NK-92 (cell line): ENCODE data around the gene ANKRD2.
"Not testable (repeated sequence)": the region's sequence is repeated elsewhere in the genome, so short reads cannot be mapped to it uniquely, and the experiment has no call there.

ENCODE experiments used
- DNase-seq: peaks from one replicate; lab custom pipeline; 2025; ENCODE audit not compliant: unreplicated experiment; lab: John Stamatoyannopoulos, UW

The ANKRD2 gene

DNA sequence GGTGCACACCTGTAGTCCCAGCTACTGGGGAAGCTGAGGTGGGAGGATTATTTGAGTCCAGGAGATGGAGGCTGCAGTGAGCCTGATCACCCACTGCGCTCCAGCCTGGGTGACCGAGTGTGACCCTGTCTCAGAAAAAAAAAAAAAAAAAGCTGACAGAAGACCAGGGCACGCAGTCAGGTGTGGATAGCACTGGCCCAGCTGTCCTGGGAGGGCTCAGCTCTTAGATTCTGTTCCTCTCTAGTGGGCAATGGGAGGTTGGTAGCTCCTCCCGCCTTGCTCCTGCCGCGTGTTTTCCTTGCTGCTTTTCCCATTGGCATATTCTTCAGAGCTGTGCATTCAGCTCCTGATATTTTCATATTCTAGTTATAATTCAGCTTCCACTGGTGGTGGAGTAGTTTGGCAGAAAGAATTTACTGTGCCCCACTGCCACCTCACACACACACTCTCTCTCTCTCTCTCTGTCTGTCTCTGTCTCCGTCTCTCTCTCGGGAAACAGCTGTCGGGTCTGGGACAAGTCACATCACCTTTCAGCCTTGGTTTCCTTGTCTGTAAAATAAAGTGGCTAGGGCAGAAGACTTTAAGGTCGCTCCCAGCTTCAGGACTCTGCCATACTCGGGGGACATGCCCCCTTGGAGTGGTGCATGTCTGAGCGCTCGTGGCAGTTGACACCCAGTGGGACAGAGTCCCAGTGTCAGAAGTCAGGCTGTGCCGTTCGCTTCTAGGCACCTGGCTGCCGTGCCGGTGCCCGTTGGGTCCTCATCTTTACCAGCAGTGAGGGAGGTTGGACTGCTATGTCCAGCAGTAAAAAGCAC lies 25.9 kb upstream of the ANKRD2 start:
- DNase-seq: no peak

DNA sequence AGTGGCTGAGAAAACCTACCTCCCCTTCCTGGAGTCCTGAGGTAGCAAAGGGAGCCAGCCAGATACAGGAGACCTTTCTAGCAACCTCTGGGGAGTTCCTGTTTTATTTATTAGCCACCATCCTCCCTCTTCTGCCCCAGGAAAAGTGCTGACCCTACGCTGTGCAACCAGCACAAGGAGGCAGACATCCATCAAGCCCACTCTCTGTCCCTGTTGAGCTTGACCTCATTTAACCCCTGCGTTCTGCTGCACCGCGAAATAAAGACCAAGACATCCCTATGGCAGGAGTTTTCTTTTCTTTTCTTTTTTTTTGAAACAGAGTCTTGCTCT lies 25.3 kb upstream of the ANKRD2 start:
- no peak for DNase-seq

DNA sequence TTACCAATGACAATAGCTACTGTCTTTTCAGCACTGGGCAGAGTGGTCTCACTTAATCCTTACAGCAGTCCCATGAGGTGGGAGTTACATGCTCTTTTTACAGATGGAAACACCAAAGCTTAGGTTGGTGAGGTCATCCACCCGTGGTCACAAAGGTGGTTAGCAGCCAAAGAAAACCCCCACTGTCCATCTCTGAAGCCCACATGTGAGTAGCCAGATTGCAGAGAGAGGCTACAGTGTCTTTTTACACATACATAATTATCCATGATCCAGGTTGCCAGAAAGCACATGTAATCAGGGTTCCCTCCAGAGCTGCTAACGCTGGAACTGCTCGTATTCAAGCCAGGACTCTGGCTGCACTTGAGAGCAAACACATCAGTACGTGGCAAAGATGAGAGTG lies 24.6 kb upstream of the ANKRD2 start:
- DNase-seq: no peak

DNA sequence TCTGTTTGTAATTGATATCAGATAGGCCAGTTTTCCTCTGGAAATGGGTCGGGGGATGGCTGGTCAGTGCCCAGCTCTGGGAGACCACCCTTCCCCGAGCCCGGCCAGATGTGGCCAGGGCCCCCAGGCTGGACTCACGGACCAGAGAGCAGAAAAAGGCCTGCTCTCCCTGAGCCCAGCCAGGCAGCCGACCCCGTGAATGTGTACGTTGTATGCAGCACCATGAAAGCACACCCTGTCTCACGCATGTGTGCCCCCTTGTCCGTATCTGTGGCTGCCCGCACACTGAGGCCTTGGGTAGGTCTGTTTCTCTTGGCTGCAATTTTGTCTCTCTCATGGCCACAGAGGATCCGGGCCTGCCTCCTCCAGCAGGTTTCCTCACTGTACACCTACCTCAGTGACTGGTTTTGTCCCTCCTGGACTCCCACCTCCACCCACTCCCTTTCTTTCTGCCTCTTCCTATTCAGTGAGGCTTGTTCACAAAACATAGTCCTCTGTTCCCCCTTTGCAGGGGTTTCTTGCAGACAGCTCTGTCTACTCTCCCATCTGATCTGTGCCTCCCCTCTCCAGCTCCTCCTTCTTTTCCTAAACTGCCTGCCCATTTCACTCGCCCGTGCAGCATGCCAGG lies 23.6 kb upstream of the ANKRD2 start:
- DNase-seq: no peak

DNA sequence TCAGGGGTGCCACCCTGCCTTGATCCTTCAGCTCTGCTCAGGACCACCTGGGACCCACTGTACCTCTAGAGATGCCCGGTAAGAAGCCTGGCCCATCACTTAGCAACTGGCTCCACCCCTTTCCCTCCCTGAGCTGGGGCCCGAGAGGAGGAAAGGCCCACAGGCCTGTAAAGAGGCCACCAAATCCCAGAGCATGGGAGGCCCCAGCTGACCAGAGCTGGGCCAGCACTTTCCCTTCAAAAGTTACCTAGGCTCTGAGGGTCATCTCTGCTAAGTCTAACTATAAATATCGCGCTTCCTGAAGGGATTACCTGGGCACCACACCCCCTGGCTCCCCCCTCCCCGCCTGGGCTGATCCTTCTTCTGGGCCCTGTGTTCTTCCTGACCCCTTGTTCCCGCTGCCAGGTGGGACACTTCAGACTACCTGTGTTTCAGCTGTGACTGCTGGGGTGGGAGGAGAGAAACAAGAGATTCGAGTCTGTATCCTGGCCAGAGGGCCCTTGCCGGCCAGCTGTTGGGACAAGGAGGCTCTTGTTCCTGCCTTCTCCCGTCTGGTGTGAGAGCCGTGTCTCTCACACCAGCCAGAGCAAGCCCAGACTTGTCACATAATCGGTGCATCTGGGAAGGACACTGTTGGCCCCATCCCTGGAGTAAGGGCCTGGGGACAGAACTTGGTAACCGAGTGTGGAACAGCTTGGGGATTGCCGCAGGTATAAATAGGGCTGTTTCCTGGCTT lies 22.8 kb upstream of the ANKRD2 start:
- no peak for DNase-seq

DNA sequence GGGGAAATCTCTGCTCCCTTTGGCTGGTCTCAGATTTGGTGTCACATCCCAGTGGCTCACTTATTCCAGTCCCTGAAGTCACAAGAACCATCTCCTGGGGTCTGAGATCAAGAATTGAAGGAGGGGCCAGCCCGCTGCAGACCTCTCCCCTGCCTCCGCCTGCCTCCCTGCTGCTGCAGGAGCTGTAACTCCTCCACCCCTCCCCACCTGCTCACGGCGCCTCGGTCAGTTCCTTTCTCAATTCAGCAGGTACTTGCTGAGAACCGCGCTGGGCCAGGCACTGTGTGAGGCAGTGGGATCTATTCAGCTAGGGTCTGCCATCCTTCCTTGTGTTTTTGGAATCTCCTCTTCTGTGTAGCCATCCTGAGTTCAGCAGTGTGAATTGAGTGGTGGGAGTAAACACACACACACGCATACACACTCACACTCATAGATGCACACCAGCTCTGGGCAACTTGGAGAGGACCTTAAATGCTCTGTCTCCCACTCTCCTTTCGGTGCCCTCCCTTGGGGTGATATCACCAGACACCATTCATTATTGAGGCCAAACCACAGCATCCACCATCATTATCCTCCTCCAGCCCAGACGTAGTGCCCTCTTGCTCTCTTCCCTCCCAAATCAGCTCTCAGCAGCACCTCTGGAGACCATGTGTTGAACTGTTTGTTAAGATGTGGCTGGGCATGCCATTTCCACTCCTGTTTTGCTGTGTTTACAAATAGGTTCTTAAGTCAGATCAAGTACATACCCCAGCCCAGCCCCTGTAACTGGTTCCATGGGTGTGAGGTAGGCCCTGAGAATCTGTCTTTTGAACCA lies 22.0 kb upstream of the ANKRD2 start:
- DNase-seq: no peak

DNA sequence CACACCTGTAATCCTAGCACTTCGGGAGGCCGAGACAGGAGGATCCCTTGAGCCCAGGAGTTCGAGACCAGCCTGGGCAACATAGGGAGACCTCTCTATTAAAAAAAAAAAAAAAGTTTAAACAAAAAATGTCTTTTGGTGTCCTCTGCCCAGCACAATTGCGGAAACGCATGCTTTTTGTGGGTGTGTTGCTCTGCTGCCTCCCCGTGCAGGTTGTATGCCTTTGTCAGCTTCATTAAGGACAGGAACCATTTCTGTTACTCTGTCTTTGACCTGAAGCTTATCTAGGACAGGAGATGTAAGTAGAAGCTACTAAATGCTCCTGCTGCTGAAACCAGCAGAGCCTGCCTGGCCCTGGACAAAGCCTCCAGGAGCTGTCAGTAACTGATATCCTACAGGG lies 21.3 kb upstream of the ANKRD2 start:
- DNase-seq: no peak

DNA sequence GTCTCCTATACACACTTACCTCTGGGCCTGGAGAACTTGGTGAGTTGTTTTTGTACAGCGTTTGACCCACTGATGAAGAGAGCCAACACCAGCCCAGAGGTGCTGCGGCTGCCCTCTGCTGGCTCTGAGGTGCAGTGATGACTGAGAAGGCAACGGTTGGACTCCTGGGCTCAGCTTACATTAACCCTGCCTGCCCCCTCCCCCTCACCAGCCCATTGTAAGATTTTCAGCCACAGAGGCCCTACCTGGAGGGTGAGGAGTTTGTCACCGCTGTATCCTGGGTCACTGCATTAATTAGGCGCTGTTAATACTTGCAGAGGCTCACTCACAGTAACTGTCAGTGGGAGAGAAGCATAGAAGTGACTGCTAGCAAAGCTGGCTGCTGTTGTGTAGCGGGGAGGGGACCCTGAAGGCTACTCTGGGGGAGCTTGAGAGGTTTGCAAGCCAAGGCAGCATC lies 19.0 kb upstream of the ANKRD2 start:
- no peak for DNase-seq

DNA sequence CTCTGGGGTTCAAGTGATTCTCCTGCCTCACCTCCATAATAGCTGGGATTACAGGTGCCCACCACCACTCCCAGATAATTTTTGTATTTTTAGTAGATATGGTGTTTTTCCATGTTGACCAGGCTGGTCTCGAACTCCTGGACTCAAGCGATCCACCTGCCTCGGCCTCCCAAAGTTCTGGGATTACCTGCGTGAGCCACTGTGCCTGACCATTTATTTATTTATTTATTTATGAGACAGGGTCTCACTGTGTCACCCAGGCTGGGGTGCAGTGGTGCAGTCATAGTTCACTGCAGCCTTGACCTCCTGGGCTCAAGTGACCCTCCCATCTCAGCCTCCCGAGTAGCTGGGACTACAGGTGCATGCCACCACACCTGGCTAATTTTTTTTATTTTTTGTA lies 18.2 kb upstream of the ANKRD2 start:
- not testable (repeated sequence) for DNase-seq

DNA sequence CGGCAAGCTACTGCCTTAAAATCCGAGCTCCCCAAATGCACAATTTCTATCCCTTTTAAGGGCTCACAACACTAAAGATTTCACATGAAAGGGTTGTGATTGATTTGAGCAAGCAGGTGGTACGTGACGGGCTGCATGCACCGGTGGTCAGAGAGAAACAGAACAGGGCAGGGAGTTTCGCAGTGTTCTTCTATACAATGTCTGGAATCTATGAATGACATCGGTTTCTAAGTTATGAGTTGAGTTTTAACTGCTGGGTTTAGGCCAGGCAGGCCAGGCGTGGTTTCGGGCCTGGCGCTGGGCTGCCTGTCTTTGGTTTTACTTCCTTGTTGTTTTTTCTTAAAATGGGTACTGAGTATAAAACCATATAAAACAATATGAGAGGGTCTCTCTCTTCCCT lies 17.0 kb upstream of the ANKRD2 start:
- DNase-seq: not testable (repeated sequence)

DNA sequence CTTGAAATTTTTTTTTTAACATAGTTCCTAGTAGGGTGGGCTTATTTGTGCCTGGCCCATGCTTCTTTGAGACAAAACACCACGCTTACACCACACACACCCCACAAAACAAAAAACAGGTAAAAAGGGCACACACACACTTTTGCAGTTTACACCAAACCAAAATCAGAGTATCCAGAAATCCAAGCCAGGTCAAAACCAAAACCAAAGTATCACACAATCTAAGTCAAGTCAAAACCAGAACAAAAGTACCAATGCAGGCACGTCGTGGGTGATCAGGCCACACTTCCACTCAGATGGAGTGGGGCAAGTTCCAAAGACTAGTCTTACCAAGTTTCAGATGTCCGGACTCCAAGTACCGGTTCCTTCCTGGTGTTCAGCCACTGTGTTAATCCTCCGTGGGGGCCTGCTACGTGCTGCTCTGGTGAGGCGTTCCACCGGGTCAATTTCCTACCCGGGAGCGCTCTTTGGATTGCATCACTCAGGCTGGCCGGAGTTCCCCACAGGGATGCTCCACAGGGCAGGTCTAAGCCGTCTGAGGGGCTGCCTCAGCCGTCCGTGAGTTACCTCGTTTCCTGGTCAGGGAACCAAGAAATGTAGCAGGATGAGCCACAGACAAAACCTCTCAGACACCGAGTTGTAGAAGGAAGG lies 11.7 kb upstream of the ANKRD2 start:
- not testable (repeated sequence) for DNase-seq

DNA sequence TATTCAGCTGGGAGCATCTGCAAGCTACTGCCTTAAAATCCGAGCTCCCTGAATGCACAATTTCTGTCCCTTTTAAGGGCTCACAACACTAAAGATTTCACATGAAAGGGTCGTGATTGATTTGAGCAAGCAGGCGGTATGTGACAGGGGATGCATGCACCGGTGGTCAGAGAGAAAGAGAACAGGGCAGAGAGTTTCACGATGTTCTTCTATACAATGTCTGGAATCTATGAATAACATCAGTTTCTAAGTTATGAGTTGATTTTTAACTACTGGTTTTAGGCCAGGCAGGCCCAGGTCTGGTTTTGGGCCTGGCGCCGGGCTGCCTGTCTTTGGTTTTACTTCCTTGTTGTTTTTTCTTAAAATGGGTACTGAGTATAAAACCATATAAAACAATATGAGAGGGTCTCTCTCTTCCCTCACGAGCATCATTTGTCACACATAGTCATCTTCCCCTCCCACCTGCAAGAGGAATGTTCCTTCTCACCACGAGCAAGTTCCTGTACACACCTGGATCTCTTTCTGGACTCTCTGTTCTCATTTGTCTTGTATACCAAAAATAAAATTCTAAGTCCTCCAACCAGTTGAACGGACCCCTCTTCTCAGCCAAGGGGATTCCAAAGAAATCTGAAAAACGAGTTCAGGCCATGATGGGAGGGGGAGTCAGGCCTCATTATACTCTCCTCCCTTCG lies 11.0 kb upstream of the ANKRD2 start:
- DNase-seq: not testable (repeated sequence)

DNA sequence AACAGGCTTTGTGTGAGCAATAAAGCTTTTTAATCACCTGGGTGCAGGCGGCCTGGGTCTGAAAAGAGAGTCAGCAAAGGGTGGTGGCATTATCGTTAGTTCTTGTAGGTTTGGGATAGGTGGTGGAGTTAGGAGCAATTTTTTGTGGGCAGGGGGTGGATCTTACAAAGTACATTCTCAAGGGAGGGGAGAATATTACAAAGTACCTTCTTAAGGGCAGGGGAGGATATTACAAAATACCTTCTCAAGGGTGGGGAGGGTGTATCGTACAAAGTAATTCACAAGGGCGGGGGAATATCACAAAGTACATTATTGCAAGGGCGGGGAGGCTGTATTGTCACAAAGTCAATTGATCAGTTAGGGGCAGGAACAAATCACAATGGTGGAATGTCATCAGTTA lies 10.2 kb upstream of the ANKRD2 start:
- DNase-seq: not testable (repeated sequence)

DNA sequence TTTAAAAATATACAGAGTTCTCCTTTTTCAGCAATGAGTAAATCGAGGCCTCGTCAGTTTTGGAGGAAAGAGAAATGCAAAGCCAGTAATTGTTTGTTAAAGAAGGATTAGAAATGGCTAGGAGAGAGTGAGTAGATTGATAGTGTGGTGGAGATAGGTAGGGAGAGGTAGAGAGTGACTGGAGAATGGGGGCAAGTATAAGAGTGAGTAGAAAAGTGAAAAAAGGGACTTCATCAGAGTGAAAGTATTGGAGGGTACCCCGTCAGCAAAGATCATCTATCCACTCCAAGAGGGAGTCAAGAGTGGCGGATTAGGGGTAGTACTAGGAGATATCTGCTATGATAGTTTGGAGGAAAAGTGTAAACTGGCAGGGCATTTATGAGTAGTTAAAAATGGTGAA lies 9.2 kb upstream of the ANKRD2 start:
- no peak for DNase-seq

DNA sequence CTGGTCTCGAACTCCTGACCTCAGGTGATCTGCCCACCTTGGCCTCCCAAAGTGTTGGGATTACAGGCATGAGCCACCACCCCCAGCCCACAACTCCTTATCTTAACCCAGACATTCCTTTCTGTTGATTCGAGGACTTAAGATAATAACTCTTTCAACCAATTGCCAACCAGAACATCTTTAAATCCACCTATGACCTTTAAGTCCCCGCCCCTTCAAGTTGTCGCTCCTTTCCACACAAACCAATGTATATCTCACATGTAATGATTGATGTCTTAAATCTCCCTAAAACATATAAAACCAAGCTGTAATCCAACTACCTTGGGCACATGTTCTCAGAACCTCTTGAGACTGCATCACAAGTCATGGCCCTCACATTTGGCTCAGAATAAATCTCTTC lies 7.8 kb upstream of the ANKRD2 start:
- no peak for DNase-seq

DNA sequence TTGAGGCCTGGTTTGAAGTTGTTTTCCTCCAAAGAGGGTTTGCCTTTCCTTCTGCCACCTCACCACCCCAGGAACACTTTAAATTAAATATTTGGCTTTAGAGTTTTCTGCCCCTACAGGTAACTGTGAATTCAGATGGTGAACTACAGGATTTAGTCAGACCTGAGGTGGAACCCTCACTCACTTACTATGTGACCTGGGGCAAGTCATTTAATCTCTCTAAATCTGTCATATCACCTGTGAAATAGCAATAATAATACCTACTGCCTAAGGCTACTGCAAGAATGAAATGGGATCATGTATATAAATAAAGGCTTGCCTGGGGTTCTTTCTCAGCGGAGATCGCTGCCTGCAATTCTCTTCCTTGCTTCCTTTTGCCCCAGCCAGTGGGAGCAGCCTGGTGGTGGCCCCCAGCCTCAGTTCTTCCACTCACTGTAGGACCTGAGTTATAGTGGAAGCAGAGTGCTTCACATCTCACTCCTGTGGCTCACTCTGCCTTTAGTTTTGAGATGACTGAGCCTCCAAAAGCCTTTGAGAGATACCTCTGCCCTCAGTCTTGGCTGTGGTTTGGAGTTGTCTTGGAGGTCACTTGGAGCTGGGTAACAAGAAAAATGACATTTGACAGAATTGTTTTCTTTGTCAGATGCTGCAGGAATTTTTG lies 6.1 kb upstream of the ANKRD2 start:
- no peak for DNase-seq

DNA sequence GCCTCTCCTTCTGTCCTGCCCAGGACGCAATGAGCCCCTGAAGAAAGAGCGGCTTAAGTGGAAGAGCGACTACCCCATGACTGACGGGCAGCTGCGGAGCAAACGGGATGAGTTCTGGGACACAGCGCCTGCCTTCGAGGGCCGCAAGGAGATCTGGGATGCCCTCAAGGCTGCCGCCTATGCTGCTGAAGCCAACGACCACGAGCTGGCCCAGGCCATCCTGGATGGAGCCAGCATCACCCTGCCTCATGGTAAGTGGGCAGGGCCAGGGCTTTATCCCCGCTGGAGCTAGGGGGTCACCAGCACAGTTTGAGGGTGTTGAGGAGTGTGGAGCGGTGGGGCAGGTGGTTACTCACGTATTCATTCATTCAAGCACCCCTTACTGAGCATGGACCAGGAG lies 4.7 kb upstream of the ANKRD2 start:
- no peak for DNase-seq

DNA sequence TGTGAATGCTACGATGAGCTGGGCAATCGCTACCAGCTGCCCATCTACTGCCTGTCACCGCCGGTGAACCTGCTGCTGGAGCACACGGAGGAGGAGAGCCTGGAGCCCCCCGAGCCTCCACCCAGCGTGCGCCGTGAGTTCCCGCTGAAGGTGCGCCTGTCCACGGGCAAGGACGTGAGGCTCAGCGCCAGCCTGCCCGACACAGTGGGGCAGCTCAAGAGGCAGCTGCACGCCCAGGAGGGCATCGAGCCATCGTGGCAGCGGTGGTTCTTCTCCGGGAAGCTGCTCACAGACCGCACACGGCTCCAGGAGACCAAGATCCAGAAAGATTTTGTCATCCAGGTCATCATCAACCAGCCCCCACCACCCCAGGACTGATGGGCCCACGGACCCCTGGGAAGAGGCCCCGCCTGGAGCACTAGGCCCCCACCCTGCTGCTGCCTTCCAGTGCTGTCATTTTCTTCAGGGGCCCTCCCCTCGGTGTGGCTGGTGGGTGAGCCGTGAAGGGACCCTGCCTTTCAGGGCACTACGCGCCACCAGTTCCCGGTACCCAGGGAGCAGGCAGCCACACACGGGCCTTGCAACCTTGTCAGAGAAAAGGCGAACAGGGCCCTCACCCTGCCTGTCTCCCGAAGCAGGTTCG lies 2.3 kb upstream of the ANKRD2 start:
- DNase-seq: no peak

DNA sequence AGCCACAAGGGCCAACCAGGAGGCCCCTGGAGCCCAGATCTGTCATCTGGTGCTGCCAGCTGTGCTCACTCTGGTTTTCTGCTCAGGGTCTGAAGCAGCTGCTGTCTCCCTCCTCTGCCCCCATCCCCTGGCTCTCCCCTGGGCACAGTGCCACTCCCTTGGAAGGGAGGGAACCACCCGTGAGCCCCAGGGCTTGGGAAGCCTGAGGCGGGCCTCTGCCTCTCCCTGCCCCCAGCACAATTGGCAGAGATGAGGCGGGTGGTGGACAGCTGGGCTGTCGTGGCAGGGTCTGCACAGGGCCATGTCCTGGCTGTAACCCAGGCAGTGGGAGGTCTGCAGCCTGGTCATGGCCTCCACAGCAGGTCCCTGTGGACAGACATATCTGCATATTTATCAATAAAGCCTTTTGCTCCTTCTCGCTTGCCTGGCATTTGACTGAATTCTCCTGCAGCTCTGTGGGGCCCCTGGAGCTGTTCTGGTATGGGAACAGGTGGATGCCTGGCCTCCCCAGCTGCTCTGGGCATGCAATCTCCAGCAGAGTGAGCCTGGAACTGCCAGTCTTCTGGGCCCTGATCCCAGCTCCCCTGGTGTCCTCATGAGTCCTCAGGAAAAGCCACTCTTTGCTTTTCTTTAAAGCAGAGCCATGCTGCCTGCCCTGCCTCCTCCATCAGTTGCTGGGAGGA lies 1.6 kb upstream of the ANKRD2 start:
- DNase-seq: no peak
